Measurements from ENCODE around the gene ARAP1. TPM values are rescaled to one million over a fixed set of nuclear protein-coding genes. Genes with fewer than 3 reads are reported as not detected.

ARAP1 gene
- total and polyA plus RNA-seq, 2 of the 8 experiments (the other 6 are each of a cell fraction or from before 2014, with no cell fraction given) = 25.7 to 61.6 TPM

- peaks cover 0 to 9% (median 5%) of the 10 kb centered on the region in 4 experiments; a peak in 5 of 7 replicates for H3K4me1 ChIP-seq (replicated peaks in 1 of 4; ENCODE audit: control insufficient read depth in 3 of 4, insufficient read depth in 4 of 4, low read length in 3 of 4)
- H3K27me3 ChIP-seq (replicated peaks in 1 of 4; ENCODE audit: control insufficient read depth in 3 of 4, extremely low read depth in 1 of 4, insufficient read depth in 3 of 4, low read length in 3 of 4) = no peaks in the 10 kb centered on the region
- H2AK5ac ChIP-seq (ENCODE audit: low read depth, low read length) = no peak overlapping the region
- no peak overlapping the region for H2BK15ac ChIP-seq (ENCODE audit: low read length)
- no peak overlapping the region for H2BK12ac ChIP-seq (ENCODE audit: low read depth, low read length)
- no peaks in the 10 kb centered on the region for H3K23me2 ChIP-seq (ENCODE audit: low read depth, low read length)
- DNase-seq (ENCODE audit: low read depth in 1 of 2, low spot score in 2 of 2) = no peak
- no peak overlapping the region for H3K9ac ChIP-seq (replicated peaks in 1 of 4; ENCODE audit: extremely low read depth in 1 of 4, low read depth in 3 of 4, low read length in 3 of 4)
- no peak overlapping the region for H3K4me2 ChIP-seq (ENCODE audit: insufficient read depth in 1 of 2, low read depth in 2 of 2, low read length in 2 of 2)
- no peak overlapping the region for H2AFZ ChIP-seq (ENCODE audit: low read length)
- H3K23ac ChIP-seq (ENCODE audit: insufficient read length) = no peak overlapping the region
- peaks cover 6 to 22% of the 10 kb centered on the region in 2 experiments for H4K20me1 ChIP-seq (replicated peaks in 1 of 2; ENCODE audit: control insufficient read depth in 1 of 2, insufficient read depth in 2 of 2, low read length in 2 of 2)
- ChIA-PET CTCF (ENCODE audit: partially characterized antibody) (interaction anchor here (0.9 kb wide), 1 partner anchor 36 kb away, joined by 3 read pairs; no protein-coding TSS in a partner anchor), POLR2A (ENCODE audit: partially characterized antibody) (no interaction called here)
- peaks cover 0 to 36% of the 10 kb centered on the region in 2 experiments; a peak in 2 of 4 replicates for H3K79me2 ChIP-seq (ENCODE audit: control insufficient read depth in 1 of 2, insufficient read depth in 2 of 2, low read length in 2 of 2)
- no peak overlapping the region for H4K8ac ChIP-seq (ENCODE audit: extremely low read depth, insufficient read depth, low read length)
- H4K5ac ChIP-seq (ENCODE audit: insufficient read length, low read depth, low read length) = no peak overlapping the region
- H3K56ac ChIP-seq (replicated peaks; ENCODE audit: insufficient read length, low read depth, low read length) = no peak overlapping the region
- no peaks in the 10 kb centered on the region for H3K9me3 ChIP-seq (ENCODE audit: insufficient read depth in 2 of 2, low read depth in 1 of 2, low read length in 1 of 2)
- H2BK120ac ChIP-seq (replicated peaks; ENCODE audit: low read depth, low read length) = no peak overlapping the region
- H4K91ac ChIP-seq (replicated peaks; ENCODE audit: insufficient read length, low read length) = no peak overlapping the region
- no peak for FAIRE-seq
- no peak overlapping the region for H3K4me3 ChIP-seq (ENCODE audit: extremely low read depth in 1 of 4, insufficient read depth in 2 of 4, low read depth in 3 of 4, low read length in 4 of 4)
- peaks cover 0 to 6% (median 0%) of the 10 kb centered on the region in 4 experiments; a peak in 3 of 8 replicates for H3K36me3 ChIP-seq (ENCODE audit: control insufficient read depth in 2 of 4, insufficient read depth in 4 of 4, low read length in 3 of 4)
- H3K4ac ChIP-seq (replicated peaks; ENCODE audit: insufficient read length, low read depth, low read length) = no peak overlapping the region
- H2BK5ac ChIP-seq (ENCODE audit: low read depth, low read length) = no peak overlapping the region
- no peak overlapping the region for H3K27ac ChIP-seq (ENCODE audit: low read depth, low read length)
- no peak overlapping the region for H2BK20ac ChIP-seq (ENCODE audit: low read length)
- 95% methylated on average over 4 of the region's 4 CpGs; no CpG with 5 or more reads in 1 of the 2 experiments for WGBS, 2 experiments (ENCODE audit: extremely low coverage in 1 of 2, insufficient coverage in 1 of 2, insufficient read length in 1 of 2, insufficient replicate concordance in 2 of 2, low coverage in 1 of 2, low lambda C conversion rate in 2 of 2, missing lambda C conversion rate in 1 of 2)
- no peak overlapping the region for H3K14ac ChIP-seq (ENCODE audit: insufficient read length)
- H3K79me1 ChIP-seq (ENCODE audit: low read depth, low read length) = peaks cover 22% of the 10 kb centered on the region; the same call in 1 of the 2 replicates
- H3K18ac ChIP-seq (ENCODE audit: extremely low read depth, low read length) = no peak overlapping the region
- TF ChIP-seq JUND (IDR thresholded peaks at IDR 0.05; ENCODE audit: low read length) = no peak
- TF ChIP-seq ZNF274 (IDR thresholded peaks at IDR 0.05; ENCODE audit: borderline replicate concordance, extremely low read depth, low read length) = no peak
- TF ChIP-seq RAD21 (IDR thresholded peaks at IDR 0.05 in 1 of 2, conservative IDR thresholded peaks at IDR 0.05 in 1 of 2; ENCODE audit: low read depth in 2 of 2, low read length in 2 of 2) = no peak
- TF ChIP-seq ASH2L (IDR thresholded peaks at IDR 0.05; ENCODE audit: low read length) = no peak
- no peak for TF ChIP-seq CEBPB (IDR thresholded peaks at IDR 0.05; ENCODE audit: low read depth, low read length)
- TF ChIP-seq CHD2 (IDR thresholded peaks at IDR 0.05; ENCODE audit: low read length) = no peak
- TF ChIP-seq KDM1A (IDR thresholded peaks at IDR 0.05; ENCODE audit: borderline replicate concordance, low read length) = no peak
- TF ChIP-seq TBP (IDR thresholded peaks at IDR 0.05; ENCODE audit: low read depth, low read length) = no peak
- no peak for TF ChIP-seq RBBP5 (IDR thresholded peaks at IDR 0.05; ENCODE audit: borderline replicate concordance, low read depth, low read length)
- TF ChIP-seq BCL11A (IDR thresholded peaks at IDR 0.05; ENCODE audit: low read depth in 2 of 2, low read length in 2 of 2) = no peak
- no peak for TF ChIP-seq EZH2 (IDR thresholded peaks at IDR 0.05; ENCODE audit: low read depth, low read length, severe bottlenecking)
- TF ChIP-seq SP2 (IDR thresholded peaks at IDR 0.05; ENCODE audit: low read length) = no peak
- TF ChIP-seq SIN3A (conservative IDR thresholded peaks at IDR 0.05 in 1 of 2, IDR thresholded peaks at IDR 0.05 in 1 of 2; ENCODE audit: low read depth in 1 of 2, low read length in 2 of 2) = no peak
- TF ChIP-seq KDM4A (IDR thresholded peaks at IDR 0.05; ENCODE audit: low read depth, low read length, severe bottlenecking) = no peak
Observed at GRCh38 chr11:72719551-72719950, 32.7 kb downstream of the ARAP1 start.

All from H1 (cell line).